HL-60 (cell line): ENCODE measurements around the gene PTPRN2.

Source experiments
- CTCF ChIP-seq: IDR thresholded peaks from one replicate; pipeline ENCODE4 v1.5.1; 2011; ENCODE audit warnings: low read length, control low read depth, inconsistent platforms; ENCODE audit not compliant: insufficient read depth
- GABPA ChIP-seq: IDR thresholded peaks from 2 replicates; pipeline ENCODE4 v1.6.1; 2012; ENCODE audit warnings: low read depth
- POLR2AphosphoS5 ChIP-seq: IDR thresholded peaks from 2 replicates; pipeline ENCODE4 v1.6.1; 2012; ENCODE audit warnings: low read depth
- REST ChIP-seq: IDR thresholded peaks from 2 replicates; pipeline ENCODE4 v1.6.1; 2012; ENCODE audit warnings: low read depth; ENCODE audit not compliant: insufficient replicate concordance

DNA sequence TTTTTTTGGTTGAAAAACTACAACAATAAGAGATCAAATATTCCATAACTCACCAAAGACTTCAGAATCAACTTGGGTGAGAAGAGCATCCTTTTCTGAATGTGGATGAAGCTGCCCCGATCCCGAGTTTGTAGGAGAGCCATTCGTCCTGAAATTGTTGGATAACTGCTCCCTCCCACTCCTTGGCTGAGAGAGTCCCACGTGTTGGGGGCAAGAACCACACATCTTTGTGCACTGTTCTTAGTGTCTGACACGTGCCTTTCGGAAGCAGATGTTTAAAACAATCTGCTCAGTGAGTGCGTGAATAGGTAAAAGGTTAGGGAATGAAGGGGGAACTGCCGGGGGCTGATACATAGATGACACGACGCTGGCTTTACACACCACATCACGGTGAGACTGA lies 575.7 kb downstream of the PTPRN2 start:
- TF ChIP-seq CTCF, result no peak
- TF ChIP-seq POLR2AphosphoS5, result no peak
- no peak for TF ChIP-seq REST
- TF ChIP-seq GABPA, result no peak
